Left renal cortex interstitium (tissue), 4 donors: ENCODE results near the gene KRTAP1-5. TPM values are rescaled to one million over a fixed set of nuclear protein-coding genes. Genes with fewer than 3 reads are reported as not detected.
"Not testable (repeated sequence)": the region's sequence is repeated elsewhere in the genome, so short reads cannot be mapped to it uniquely, and the experiment has no call there.

Experiments used
- DNase-seq, 4 donors: peaks; one replicate each; pipeline ENCODE4 v3.0.0-alpha.2; 2013; ENCODE audit warnings: low read depth in 4 of 4, low spot score in 2 of 4, missing footprints in 1 of 4
- polyA plus RNA-seq, 4 donors: library from polyadenylated mRNA; unstranded; fragments of 120-200 nt; gene quantifications; one replicate each; pipeline ENCODE4 v1.2.1, GENCODE V29; 2013; ENCODE audit not compliant: insufficient read length in 4 of 4

The KRTAP1-5 gene
- polyA plus RNA-seq, 4 donors = not detected

DNA sequence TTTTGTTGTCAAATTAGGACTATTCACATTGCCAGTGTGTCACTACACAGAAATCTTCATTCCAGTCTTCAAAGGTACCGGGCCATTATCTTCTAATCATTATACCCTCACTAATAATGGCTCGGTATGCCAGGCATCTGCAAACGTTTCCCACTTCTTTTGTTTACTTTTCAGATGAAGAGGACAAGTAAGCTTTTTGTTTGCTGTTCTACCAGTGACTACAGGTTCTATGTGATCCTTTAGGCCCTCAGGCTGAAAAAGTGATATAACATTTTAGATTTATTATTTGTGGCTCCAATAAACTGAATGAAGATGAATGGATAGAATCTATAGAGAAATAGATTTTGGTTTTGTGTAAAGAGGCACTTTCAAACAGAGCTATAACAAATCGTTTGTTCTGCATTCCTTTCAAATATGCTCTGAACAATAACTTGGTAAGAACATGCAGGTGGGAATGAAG, 17.7 kb downstream of the KRTAP1-5 start:
- DNase-seq = no peak

DNA sequence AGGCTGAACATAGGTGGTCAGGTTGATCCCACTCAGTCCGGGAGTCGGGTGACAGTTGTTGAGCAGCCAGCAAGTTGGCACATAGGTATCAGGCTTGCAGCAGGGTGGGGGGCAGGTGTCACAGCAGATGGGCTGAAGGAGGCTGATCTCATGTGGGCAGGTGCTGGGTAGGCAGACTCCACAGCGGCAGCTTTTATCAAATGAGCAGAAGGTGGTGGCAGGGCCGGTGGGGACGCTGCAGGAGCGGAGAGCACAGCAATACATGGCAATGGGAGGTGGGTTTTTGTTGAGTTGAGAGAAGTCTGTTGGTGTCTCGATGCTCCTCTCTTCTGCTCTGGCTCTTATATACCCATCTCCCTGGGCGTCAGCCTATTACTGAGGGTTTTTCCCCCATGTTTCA, 18.2 kb downstream of the KRTAP1-5 start, which contains the start of gene KRTAP3-1:
KRTAP3-1 (minus strand) TSS at position 318 of the 400 bp plus-strand sequence; CDS start at position 264, 54 bp downstream.
- DNase-seq = no peak

DNA sequence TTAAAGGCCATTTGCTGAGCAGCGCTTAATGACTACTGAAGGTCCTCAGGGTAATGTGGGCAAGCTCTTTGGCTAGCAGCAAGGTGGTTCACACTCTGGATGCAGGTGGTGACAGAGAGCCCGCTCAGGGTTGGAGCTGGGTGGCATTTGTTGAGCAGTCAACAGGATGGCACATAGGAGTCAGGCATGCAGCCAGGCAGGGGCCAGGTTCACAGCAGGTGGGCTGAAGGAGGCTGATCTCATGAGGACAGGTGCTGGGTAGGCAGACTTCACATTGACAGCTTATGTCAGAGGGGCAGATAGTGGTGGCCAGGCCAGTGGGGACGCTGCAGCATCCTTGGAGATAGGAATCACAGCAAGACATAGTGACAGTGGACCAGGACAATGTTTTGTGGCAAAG, 22.6 kb downstream of the KRTAP1-5 start:
- DNase-seq = no peak

DNA sequence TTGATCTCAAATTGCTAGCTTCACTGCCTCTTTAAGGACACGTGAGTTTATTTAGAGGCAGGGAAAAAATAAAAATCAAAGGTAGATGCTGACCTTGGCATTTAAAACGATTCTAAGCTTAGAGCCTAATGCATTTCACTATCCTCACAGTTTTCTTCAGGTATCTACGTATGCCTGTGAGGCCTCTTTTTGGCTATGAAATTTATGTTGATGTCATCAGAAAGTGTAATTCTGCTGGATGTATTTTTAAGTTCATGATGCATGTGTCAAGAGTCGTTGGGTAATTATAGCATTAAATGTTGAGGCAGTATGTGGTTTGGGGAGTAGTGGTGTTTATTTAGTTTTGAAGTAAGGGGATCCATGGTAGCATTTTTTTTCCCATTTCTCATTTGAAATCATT, 23.1 kb downstream of the KRTAP1-5 start:
- no peak for DNase-seq

DNA sequence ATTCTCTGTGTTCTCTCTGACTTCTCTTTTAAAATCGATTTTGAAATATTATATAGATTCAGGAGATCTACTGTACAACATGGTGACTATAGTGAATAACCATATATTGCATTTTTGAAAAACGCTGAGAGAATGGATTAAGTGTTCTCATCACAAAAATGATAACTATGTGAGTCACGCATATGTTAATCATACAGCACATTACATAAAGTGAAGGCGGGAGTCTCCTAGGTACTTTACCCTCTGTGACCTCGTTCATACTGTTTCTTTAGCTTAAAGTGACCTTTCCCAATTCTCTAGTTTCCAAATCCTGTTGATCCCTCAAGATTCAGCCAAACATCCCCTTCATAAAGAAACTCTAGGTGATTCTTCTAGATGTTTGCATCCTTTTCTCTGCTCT, 24.2 kb downstream of the KRTAP1-5 start:
- DNase-seq = no peak

DNA sequence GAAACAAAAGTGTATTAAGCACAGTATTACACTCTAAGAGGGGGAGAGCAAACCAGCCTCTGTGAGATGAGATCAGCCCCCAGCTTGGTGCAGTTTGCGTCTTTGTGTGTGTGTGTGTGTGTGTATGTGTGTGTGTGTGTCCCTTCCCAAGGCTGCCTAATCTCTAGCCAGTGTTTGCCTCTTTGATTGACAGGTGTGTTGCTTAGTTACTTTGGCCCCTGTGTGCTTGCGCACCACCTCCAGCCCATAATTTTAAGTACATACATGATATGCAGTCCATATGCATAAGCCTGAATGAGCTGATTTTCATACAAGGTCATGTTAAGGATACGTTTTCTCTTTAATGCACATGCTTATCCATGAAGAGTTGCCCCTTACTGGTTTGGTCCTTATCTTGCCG, 25.2 kb downstream of the KRTAP1-5 start:
- DNase-seq = no peak

DNA sequence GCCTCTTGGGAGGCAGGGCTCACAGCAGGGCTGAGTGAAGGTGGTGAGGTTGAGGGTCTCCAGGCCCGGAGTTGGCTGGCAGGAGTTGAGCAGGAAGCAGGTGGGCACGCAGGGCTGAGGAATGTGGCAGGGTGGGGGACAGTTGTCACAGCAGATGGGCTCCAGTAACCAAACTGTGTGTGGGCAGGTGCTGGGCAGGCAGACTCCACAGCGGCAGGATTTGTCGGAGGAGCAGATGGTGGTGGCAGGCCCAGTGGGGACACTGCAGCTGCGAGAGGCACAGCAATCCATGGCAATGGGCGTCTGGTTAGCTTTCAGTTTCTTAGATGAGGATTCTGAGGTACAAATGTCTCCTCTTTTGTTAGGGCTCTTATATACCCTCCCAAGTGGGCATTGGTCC, 27.4 kb downstream of the KRTAP1-5 start, which contains the start of gene KRTAP3-2:
KRTAP3-2 (minus strand) TSS at position 344 of the 400 bp plus-strand sequence; CDS start at position 291, 53 bp downstream.
- not testable (repeated sequence) for DNase-seq

DNA sequence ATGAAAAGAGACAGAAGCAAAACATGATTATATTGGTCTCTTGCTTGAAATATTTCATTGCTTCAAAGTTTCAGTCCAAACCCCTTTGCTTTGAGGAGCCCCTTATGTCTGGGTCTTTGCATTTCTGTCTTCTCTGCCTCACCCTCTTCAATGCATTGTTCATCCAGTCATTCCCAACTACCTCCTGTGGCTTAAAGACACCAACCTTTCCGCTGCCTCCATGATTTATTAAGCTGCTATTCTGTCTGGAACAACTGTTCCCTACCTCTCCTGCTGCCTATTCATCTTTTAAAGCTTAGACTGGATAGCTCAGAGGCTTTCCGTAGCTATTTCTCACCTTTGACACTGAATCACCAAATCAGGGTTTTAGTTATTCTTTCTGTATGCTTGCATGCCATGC, 29.6 kb downstream of the KRTAP1-5 start:
- no peak for DNase-seq

DNA sequence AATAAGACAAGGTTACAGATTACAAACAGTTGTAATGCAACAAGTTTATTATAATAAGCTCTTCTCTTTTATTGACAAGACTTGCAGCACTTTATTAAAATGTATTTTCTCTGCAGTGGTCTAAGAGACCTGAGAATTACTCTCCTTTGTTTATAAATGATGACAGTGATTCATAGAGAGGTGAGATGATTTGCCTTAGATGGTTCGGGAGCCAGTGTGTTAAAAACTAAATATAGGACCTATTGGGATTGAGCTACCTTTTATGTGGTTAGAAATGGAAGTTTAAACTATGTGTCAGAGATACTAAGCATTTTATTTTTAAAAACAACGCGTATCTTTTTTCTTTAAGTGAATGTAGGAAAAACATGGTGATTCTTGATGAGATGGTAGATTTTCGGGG, 30.2 kb downstream of the KRTAP1-5 start:
- DNase-seq = no peak

DNA sequence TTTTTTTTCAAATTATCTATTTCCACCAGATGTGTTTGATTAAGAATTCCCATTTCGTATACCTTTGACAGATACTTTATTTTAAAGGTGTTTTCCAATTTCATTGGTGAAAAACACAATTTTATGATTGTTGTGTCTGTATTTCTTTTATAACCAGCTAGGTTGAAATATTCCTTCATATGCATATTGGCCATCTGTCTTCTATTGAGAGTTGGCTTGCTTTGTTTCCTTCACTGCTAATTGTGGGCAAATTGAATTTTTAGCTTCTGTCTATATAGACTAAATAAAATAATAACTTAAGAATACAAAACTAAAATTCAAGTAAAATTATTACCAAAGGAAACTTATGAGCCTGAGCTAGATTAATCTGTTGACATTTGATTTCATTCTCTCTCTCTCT, 31.9 kb downstream of the KRTAP1-5 start:
- no peak for DNase-seq

DNA sequence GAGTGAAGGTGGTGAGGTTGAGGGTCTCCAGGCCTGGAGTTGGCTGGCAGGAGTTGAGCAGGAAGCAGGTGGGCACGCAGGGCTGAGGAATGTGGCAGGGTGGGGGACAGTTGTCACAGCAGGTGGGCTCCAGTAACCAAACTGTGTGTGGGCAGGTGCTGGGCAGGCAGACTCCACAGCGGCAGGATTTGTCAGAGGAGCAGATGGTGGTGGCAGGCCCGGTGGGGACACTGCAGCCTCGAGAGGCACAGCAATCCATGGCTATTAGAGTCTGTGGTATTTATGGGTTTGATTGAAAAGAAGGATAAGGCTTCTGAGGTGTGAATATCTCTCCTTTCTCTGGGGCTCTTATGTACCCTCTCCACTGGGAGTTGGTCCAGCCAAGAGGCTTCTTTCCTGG, 33.2 kb downstream of the KRTAP1-5 start, which contains the start of gene KRTAP3-3:
KRTAP3-3 (minus strand) TSS at position 326 of the 400 bp plus-strand sequence; CDS start at position 259, 67 bp downstream.
- no peak for DNase-seq

DNA sequence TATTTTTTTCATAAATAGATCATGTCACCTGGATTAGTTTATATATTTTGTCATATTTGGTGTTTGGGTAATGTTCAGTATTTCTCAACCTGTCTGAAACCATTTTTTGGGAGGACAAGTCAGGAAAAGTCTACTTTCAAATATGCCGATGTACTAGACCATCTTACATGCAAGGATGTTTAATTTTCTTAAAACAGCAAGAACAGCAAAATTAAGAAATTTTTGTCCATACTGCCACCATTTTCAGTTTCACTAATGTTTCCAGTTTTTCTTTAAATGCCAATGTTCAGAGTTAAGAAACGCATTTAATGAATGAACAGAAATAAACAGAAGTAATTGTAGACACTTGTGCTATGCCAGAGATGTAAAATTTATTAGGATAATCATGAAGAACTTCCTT, 33.9 kb downstream of the KRTAP1-5 start:
- no peak for DNase-seq

DNA sequence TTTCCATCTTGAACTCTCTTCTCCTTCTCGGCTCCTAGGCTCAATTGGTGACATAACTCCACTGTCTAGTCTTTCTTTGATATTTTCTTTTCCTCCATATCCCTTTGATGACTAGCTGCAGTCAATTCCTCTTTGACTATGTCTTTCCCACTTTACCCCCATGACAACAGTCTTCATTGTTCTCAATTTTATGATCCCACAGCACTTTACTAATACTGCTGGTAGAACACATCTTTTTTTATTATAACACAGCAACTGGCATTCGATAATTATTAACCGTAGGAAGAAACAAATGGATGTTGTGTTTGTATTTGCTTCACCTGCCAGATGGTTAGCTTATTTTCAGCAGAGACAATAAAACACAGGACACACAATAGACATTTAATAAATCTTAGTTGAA, 34.3 kb downstream of the KRTAP1-5 start:
- DNase-seq = no peak

DNA sequence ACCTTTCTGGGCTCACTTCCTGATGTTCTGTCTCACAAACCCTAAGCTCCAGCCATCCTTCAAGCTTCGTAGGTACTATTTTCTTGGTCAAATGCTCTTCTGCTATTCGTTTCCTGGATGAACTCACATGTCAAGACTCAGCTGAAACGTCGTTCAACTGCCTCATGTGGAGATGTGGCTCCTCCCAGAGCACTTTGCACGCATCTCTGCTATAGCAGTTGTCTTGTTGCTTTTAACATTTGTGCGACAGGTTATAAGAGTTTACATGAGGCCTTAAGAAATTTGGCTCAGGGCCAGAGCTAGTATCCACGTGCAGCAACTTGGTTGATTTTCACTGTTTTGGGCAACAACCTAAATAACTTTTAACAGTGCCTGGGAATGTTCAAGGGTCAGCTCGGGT, 40.1 kb downstream of the KRTAP1-5 start:
- DNase-seq = no peak

DNA sequence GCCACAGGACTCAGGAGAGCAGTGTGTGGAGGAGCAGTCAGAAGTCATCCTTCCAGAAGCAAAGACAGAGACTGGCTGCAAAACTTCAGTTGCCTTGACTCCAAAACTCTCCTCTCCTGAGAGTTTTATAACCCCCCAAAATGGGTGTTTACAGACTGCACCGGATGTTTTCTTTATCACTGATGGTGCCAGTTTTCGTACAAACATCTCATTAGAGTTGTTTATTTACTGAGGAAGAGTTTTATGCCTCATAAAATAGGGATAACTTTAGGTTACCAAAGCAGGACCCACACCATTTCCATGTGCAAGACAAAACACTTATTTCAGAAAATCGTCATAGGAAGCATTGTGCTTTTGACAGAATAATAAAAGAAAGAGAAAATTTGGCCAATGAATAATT, 42.8 kb downstream of the KRTAP1-5 start, which contains the start of gene KRT40:
KRT40 (minus strand) TSS at position 101 of the 400 bp plus-strand sequence; CDS start at position 48, 53 bp downstream.
- no peak for DNase-seq

DNA sequence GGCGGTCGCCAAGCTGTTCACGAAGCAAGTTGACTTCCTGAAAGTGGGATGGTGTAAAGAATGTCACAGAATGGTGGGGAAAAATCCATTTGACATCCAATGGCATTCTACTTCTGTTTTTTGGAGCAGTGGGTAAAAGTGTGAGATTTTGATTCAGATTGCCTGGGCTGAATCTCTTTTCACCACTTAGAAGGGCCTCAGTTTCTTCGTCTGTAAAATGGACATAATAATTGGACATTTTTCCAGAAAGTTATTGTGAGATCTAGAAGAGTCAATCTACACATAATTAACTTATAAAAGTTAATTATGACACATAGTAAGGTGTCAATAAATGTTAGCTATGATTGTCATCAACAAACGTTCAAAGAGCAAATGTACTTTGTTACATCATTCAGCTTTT, 45.9 kb downstream of the KRTAP1-5 start:
- no peak for DNase-seq

DNA sequence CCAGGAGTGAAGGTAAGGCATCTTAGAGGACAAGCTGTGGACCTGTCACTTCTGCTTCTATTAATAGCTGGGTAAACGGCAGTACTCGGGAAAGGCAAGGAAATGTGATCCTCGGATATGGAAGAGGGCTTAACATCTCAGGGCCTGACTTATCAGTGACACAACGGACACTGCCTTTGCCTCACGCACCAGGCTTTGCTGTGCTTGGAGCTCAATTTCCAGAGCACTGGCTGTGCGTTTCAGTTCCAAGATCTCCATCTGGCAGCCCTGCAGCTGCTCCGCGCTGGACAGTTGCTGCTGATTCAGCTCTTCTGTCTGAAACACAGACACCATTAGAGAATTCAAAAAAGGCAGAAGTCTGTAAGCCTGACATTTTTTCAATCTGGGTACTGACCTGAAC, 46.4 kb downstream of the KRTAP1-5 start:
- no peak for DNase-seq

DNA sequence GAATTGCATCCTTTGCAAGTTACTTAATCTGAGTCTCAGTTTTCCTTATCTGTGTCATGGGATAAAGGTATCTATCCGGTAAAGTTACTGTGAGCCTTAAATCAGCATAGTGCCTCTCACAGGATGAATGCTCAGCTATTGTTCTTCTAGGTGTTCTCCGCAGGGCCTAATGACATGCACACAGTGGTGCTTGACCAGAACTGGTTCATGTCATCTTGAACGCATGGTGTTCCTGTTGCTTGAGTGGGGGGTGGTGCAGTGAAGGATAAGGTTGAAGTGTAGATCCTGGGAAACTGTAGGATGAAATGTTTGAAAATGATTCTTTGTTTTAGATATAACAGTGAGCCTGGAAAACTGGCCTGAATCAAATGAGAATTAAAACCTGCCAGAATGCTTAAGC, 46.9 kb downstream of the KRTAP1-5 start:
- no peak for DNase-seq

DNA sequence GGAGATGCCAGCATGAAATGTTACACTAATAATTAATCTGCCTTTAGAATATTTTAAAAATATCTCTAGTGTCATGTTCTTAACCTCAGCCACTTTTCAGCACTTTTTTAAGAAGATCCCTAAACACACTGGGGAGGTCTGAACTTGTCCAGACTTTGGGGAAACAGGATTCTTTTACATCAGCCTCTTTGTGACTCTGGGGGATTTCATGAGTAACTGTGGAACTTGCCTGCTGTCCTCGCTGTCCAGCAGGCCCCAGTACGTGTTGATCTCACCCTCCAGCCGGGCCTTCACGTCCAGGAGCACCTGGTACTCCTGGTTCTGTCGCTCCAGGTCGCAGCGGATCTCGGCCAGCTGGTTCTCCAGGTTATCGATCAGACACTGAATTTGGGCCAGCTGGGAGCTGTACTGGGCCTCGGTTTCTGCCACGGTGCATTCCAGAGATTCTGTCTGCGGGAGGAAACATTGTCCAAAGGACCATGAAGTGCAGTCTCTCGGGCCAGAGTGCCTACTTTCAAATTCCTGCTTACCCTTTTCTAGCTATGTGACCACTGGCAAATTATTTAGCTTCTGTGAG, 48.3 kb downstream of the KRTAP1-5 start:
- no peak for DNase-seq
